GM18873 (cell line): Measurements from ENCODE around the gene HOXC10.

Experiments
- ATAC-seq: cut with Tn5 transposase; IDR thresholded peaks from one replicate; pipeline ENCODE4 v1.9.1; 2021; ENCODE audit warnings: mild to moderate bottlenecking, moderate library complexity, moderate number of reproducible peaks; ENCODE audit not compliant: unreplicated experiment, low FRiP score

The HOXC10 gene

GRCh38 chr12:53984901-53985691 lies at the start of gene HOXC10:
Gene HOXC10, plus strand, starts transcription at chr12:53985146. Its CDS starts 114 bp downstream, at chr12:53985260.
- ATAC-seq, result no peak

- ATAC-seq, result no peak
Observed at GRCh38 chr12:53935383-53936341, 49.3 kb upstream of the HOXC10 start.

- ATAC-seq, result no peak
Observed at GRCh38 chr12:53937099-53937498, 47.8 kb upstream of the HOXC10 start.

GRCh38 chr12:53937596-53938325 lies 47.2 kb upstream of the HOXC10 start:
- ATAC-seq, result no peak

GRCh38 chr12:53938326-53939140 lies 46.4 kb upstream of the HOXC10 start, which contains the start of gene HOXC13:
Gene HOXC13, plus strand, starts transcription at chr12:53938831. Its CDS starts 76 bp downstream, at chr12:53938907.
- ATAC-seq, result no peak

- ATAC-seq, result no peak
Observed at GRCh38 chr12:53939141-53940108, 45.5 kb upstream of the HOXC10 start.

- no peak for ATAC-seq
Observed at GRCh38 chr12:53940443-53941014, 44.4 kb upstream of the HOXC10 start.

GRCh38 chr12:53941187-53941586 lies 43.8 kb upstream of the HOXC10 start:
- no peak for ATAC-seq

- no peak for ATAC-seq
Observed at GRCh38 chr12:53941750-53942149, 43.2 kb upstream of the HOXC10 start.

GRCh38 chr12:53942467-53942997 lies 42.4 kb upstream of the HOXC10 start:
- ATAC-seq, result no peak

- ATAC-seq, result no peak
Observed at GRCh38 chr12:53944209-53944608, 40.7 kb upstream of the HOXC10 start.

GRCh38 chr12:53944907-53945847 lies 39.8 kb upstream of the HOXC10 start:
- no peak for ATAC-seq

GRCh38 chr12:53947743-53948142 lies 37.2 kb upstream of the HOXC10 start:
- ATAC-seq, result no peak

- no peak for ATAC-seq
Observed at GRCh38 chr12:53948650-53949593, 36.0 kb upstream of the HOXC10 start.

- no peak for ATAC-seq
Observed at GRCh38 chr12:53949631-53950436, 35.1 kb upstream of the HOXC10 start.
